ENCODE measurements around the gene MYOG. TPM values are rescaled to one million over a fixed set of nuclear protein-coding genes. Genes with fewer than 3 reads are reported as not detected.

The MYOG gene
- total and polyA plus RNA-seq, 2 experiments from 2014 or later: not detected

DNA sequence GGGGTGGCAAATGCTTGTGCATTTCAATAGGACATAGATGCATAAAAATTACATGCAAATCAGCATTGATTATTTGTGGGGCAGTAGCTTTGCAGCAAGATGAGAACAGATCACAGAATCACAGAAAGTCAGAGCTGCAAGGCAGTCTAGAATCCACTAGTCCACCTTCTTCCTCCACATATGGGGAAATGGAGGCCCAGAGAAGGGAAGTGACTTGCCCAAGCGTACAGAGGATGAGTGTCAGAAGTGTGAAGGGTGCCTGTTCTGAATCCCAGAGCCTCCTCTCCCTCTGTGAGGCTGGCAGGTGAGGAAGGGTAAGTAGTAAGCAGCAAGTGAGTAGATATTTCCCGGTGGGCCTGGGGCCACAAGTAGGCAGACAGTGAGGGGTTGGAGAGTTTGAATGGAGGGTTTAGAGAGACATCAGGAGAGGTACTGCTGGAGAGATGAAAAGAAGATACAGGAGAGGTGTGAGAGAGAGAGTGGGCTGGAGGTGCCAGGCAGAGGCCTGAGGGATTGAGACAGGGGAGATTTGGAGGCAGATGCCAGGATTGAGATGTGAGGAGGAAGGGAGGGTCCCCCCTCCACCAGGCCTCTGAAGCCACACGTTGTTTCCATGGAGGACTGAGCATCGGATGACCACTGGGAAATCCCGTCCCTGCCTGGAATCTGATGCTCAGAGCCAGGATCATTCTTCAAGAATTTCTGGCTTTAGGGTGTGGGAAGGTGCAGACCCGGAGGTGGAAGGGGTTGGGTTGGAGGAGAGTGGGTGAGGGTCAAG is 4.8 kb upstream of the MYOG start:
- no peak for TF ChIP-seq EZH2 (IDR thresholded peaks at IDR 0.05; ENCODE audit: borderline replicate concordance)
- no peak for TF ChIP-seq EZH2phosphoT487 (IDR thresholded peaks at IDR 0.05; ENCODE audit: low read depth, severe bottlenecking, unreplicated experiment)
- TF ChIP-seq, protein P1, sequence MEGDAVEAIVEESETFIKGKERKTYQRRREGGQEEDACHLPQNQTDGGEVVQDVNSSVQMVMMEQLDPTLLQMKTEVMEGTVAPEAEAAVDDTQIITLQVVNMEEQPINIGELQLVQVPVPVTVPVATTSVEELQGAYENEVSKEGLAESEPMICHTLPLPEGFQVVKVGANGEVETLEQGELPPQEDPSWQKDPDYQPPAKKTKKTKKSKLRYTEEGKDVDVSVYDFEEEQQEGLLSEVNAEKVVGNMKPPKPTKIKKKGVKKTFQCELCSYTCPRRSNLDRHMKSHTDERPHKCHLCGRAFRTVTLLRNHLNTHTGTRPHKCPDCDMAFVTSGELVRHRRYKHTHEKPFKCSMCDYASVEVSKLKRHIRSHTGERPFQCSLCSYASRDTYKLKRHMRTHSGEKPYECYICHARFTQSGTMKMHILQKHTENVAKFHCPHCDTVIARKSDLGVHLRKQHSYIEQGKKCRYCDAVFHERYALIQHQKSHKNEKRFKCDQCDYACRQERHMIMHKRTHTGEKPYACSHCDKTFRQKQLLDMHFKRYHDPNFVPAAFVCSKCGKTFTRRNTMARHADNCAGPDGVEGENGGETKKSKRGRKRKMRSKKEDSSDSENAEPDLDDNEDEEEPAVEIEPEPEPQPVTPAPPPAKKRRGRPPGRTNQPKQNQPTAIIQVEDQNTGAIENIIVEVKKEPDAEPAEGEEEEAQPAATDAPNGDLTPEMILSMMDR (IDR thresholded peaks at IDR 0.05; ENCODE audit: poor library complexity): no peak

GRCh38 chr1:203089651-203090045 is 3.8 kb upstream of the MYOG start:
- Histone ChIP-seq H2AFZ (no peak overlapping the region), H3K9me3 (ENCODE audit: low read depth) (peaks cover 2% of the 10 kb centered on the region), H3K27me3 (no peaks in the 10 kb centered on the region), H3K79me2 (no peaks in the 10 kb centered on the region), H3K4me2 (no peak overlapping the region), H4K20me1 (ENCODE audit: insufficient read depth, poor library complexity, severe bottlenecking) (no peaks in the 10 kb centered on the region), H3K36me3 (replicated peaks; ENCODE audit: insufficient read depth, low read depth) (no peaks in the 10 kb centered on the region), H3K4me3 (no peak overlapping the region), H3K9me2 (replicated peaks; ENCODE audit: insufficient read depth) (no peaks in the 10 kb centered on the region), H3K27ac (no peak overlapping the region), H3K4me1 (ENCODE audit: insufficient read depth) (no peaks in the 10 kb centered on the region)
- WGBS (ENCODE audit: low lambda C conversion rate, missing lambda C conversion rate): 75% methylated on average over 7 of the region's 7 CpGs
- TF ChIP-seq EZH2phosphoT487 (IDR thresholded peaks at IDR 0.05; ENCODE audit: low read depth, severe bottlenecking, unreplicated experiment): no peak
- TF ChIP-seq EZH2 (IDR thresholded peaks at IDR 0.05; ENCODE audit: borderline replicate concordance): no peak
- TF ChIP-seq, protein P1 (IDR thresholded peaks at IDR 0.05; ENCODE audit: poor library complexity): no peak
- DNase-seq (ENCODE audit: low spot score): no peak

More for the DNA sequence above, 4.8 kb upstream of the MYOG start:
- Histone ChIP-seq H3K27ac (no peak overlapping the region), H3K4me2 (no peak overlapping the region), H2AFZ (no peak overlapping the region), H3K36me3 (replicated peaks; ENCODE audit: insufficient read depth, low read depth) (no peaks in the 10 kb centered on the region), H4K20me1 (ENCODE audit: insufficient read depth, poor library complexity, severe bottlenecking) (no peaks in the 10 kb centered on the region), H3K4me1 (ENCODE audit: insufficient read depth) (no peaks in the 10 kb centered on the region), H3K9me3 (ENCODE audit: low read depth) (peaks cover 11% of the 10 kb centered on the region), H3K9me2 (replicated peaks; ENCODE audit: insufficient read depth) (no peaks in the 10 kb centered on the region), H3K27me3 (no peaks in the 10 kb centered on the region), H3K4me3 (no peak overlapping the region), H3K79me2 (no peaks in the 10 kb centered on the region)
- 60% methylated on average over 6 of the region's 6 CpGs for WGBS (ENCODE audit: low lambda C conversion rate, missing lambda C conversion rate)
- no peak for DNase-seq (ENCODE audit: low spot score)

- Histone ChIP-seq H3K9me3 (ENCODE audit: low read depth) (no peaks in the 10 kb centered on the region), H3K4me1 (ENCODE audit: insufficient read depth) (no peaks in the 10 kb centered on the region), H3K27me3 (no peaks in the 10 kb centered on the region), H3K9me2 (replicated peaks; ENCODE audit: insufficient read depth) (no peaks in the 10 kb centered on the region), H3K4me3 (no peak overlapping the region), H3K36me3 (replicated peaks; ENCODE audit: insufficient read depth, low read depth) (no peaks in the 10 kb centered on the region), H4K20me1 (ENCODE audit: insufficient read depth, poor library complexity, severe bottlenecking) (no peaks in the 10 kb centered on the region), H3K4me2 (no peak overlapping the region), H3K27ac (no peak overlapping the region), H2AFZ (no peak overlapping the region), H3K79me2 (no peaks in the 10 kb centered on the region)
- WGBS (ENCODE audit: low lambda C conversion rate, missing lambda C conversion rate): 83% methylated on average over 7 of the region's 7 CpGs
- DNase-seq (ENCODE audit: low spot score): no peak
- no peak for TF ChIP-seq EZH2 (IDR thresholded peaks at IDR 0.05; ENCODE audit: borderline replicate concordance)
- no peak for TF ChIP-seq EZH2phosphoT487 (IDR thresholded peaks at IDR 0.05; ENCODE audit: low read depth, severe bottlenecking, unreplicated experiment)
- TF ChIP-seq, protein P1 (IDR thresholded peaks at IDR 0.05; ENCODE audit: poor library complexity): no peak
These were observed 3.3 kb upstream of the MYOG start for GRCh38 chr1:203089001-203089650.
